Measurements from ENCODE around the gene TEX22.

Gene TEX22

GRCh38 chr14:105351920-105352851 lies 46.2 kb upstream of the TEX22 start:
- no peak overlapping the region for H3K4me2 ChIP-seq (ENCODE audit: low read length)

GRCh38 chr14:105353136-105353535 lies 45.2 kb upstream of the TEX22 start:
- Histone ChIP-seq H3K4me2 (ENCODE audit: low read length) (no peak overlapping the region), H4K5ac (ENCODE audit: low read length) (no peak overlapping the region), H3K23ac (ENCODE audit: low read length) (no peak overlapping the region), H3K56ac (ENCODE audit: low read length) (no peak overlapping the region), H3K4me3 (ENCODE audit: low read length) (no peak overlapping the region), H2BK120ac (ENCODE audit: low read depth, low read length) (no peak overlapping the region), H2AK5ac (ENCODE audit: low read length) (no peak overlapping the region), H4K8ac (ENCODE audit: low read depth, low read length) (no peak overlapping the region), H3K36me3 (ENCODE audit: control insufficient read depth, insufficient read depth, low read length) (no peaks in the 10 kb centered on the region), H3K27me3 (ENCODE audit: insufficient read depth, low read length, poor library complexity) (no peaks in the 10 kb centered on the region), H3K27ac (ENCODE audit: low read depth, low read length) (no peak overlapping the region), H2BK5ac (ENCODE audit: low read length) (no peak overlapping the region), H3K4me1 (ENCODE audit: control insufficient read depth, low read depth, low read length) (no peaks in the 10 kb centered on the region), H3K79me2 (ENCODE audit: control insufficient read depth, insufficient read depth, low read length) (no peaks in the 10 kb centered on the region), H3K79me1 (ENCODE audit: low read length) (no peaks in the 10 kb centered on the region), H3K18ac (ENCODE audit: low read length) (no peak overlapping the region), H2BK15ac (replicated peaks; ENCODE audit: low read depth) (no peak overlapping the region), H3K4ac (ENCODE audit: low read depth, low read length) (no peak overlapping the region), H3K9ac (ENCODE audit: low read length) (no peak overlapping the region)
- DNase-seq = no peak
- WGBS (ENCODE audit: extremely low coverage, insufficient coverage, low lambda C conversion rate) = no CpG with 5 or more reads among the region's 10 CpGs

More at GRCh38 chr14:105351920-105352851, 46.2 kb upstream of the TEX22 start:
- H3K79me1 ChIP-seq (ENCODE audit: low read length) = no peaks in the 10 kb centered on the region
- no peak overlapping the region for H3K4ac ChIP-seq (ENCODE audit: low read depth, low read length)
- no peak overlapping the region for H3K18ac ChIP-seq (ENCODE audit: low read length)
- WGBS (ENCODE audit: extremely low coverage, insufficient coverage, low lambda C conversion rate) = no CpG with 5 or more reads among the region's 26 CpGs
- H3K27ac ChIP-seq (ENCODE audit: low read depth, low read length) = no peak overlapping the region
- H3K27me3 ChIP-seq (ENCODE audit: insufficient read depth, low read length, poor library complexity) = no peaks in the 10 kb centered on the region
- H3K9ac ChIP-seq (ENCODE audit: low read length) = no peak overlapping the region
- no peaks in the 10 kb centered on the region for H3K4me1 ChIP-seq (ENCODE audit: control insufficient read depth, low read depth, low read length)
- H2AK5ac ChIP-seq (ENCODE audit: low read length) = no peak overlapping the region
- no peak overlapping the region for H2BK120ac ChIP-seq (ENCODE audit: low read depth, low read length)
- H3K23ac ChIP-seq (ENCODE audit: low read length) = no peak overlapping the region
- H3K36me3 ChIP-seq (ENCODE audit: control insufficient read depth, insufficient read depth, low read length) = no peaks in the 10 kb centered on the region
- no peak overlapping the region for H3K4me3 ChIP-seq (ENCODE audit: low read length)
- H4K8ac ChIP-seq (ENCODE audit: low read depth, low read length) = no peak overlapping the region
- no peak overlapping the region for H4K5ac ChIP-seq (ENCODE audit: low read length)
- H3K79me2 ChIP-seq (ENCODE audit: control insufficient read depth, insufficient read depth, low read length) = no peaks in the 10 kb centered on the region
- no peak overlapping the region for H2BK15ac ChIP-seq (replicated peaks; ENCODE audit: low read depth)
- H2BK5ac ChIP-seq (ENCODE audit: low read length) = no peak overlapping the region
- DNase-seq = peak; percentile 93
- H3K56ac ChIP-seq (ENCODE audit: low read length) = no peak overlapping the region

DNA sequence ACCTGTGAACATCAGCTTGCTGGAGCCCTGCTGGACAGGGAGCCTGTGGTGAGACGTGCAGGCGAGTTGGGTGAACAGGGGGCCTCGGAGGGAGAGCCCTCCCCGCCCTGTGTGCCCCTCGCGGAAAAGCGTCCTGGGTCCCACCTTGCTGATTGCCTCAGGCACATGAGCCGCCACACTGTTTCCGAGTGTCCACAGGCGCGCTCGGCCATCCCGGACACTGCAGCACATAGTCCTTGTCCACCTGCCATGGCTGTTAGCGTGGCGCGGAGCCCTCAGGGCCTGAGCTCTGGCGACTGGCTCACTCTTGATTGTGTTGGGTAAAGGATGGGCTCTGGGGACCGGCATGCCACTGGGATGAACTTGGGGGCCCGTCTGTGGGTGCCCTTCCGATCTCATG lies 43.8 kb upstream of the TEX22 start:
- Histone ChIP-seq H3K27me3 (ENCODE audit: insufficient read depth, low read length, poor library complexity) (no peaks in the 10 kb centered on the region), H3K27ac (ENCODE audit: low read depth, low read length) (no peak overlapping the region), H4K5ac (ENCODE audit: low read length) (no peak overlapping the region), H2AK5ac (ENCODE audit: low read length) (no peak overlapping the region), H3K36me3 (ENCODE audit: control insufficient read depth, insufficient read depth, low read length) (no peaks in the 10 kb centered on the region), H3K56ac (ENCODE audit: low read length) (no peak overlapping the region), H3K4me2 (ENCODE audit: low read length) (no peak overlapping the region), H2BK5ac (ENCODE audit: low read length) (no peak overlapping the region), H3K4me1 (ENCODE audit: control insufficient read depth, low read depth, low read length) (no peaks in the 10 kb centered on the region), H3K4ac (ENCODE audit: low read depth, low read length) (no peak overlapping the region), H4K8ac (ENCODE audit: low read depth, low read length) (no peak overlapping the region), H2BK120ac (ENCODE audit: low read depth, low read length) (no peak overlapping the region), H3K4me3 (ENCODE audit: low read length) (no peak overlapping the region), H3K18ac (ENCODE audit: low read length) (no peak overlapping the region), H3K9ac (ENCODE audit: low read length) (no peak overlapping the region), H3K79me1 (ENCODE audit: low read length) (no peaks in the 10 kb centered on the region), H3K79me2 (ENCODE audit: control insufficient read depth, insufficient read depth, low read length) (no peaks in the 10 kb centered on the region), H3K23ac (ENCODE audit: low read length) (no peak overlapping the region), H2BK15ac (replicated peaks; ENCODE audit: low read depth) (no peak overlapping the region)
- WGBS (ENCODE audit: extremely low coverage, insufficient coverage, low lambda C conversion rate) = no CpG with 5 or more reads among the region's 20 CpGs
- no peak for DNase-seq

DNA sequence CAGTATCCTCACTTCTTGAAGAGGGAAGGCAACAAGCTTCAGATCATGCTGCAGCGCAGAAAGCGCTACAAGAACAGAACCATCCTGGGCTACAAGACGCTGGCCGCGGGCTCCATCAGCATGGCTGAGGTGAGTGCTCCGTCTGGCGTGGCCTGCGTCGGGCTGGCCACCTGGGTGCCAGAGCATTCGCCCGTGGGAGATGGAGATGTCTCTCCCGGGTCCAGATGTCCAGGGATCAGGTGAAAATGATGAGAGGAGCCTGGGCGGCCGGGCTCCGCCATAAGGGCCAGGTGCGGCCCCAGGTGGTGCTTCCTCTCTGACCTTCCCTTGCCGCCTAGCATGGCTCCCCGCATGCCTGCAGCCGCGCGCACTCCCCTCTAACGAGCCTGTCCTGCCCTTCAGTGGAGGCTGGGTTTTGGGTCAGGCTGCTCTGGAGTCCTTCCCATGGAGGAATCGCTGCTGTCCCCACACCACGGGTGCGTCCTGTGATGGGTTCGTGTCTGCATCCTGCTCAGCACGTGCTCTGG lies 43.2 kb upstream of the TEX22 start:
- Histone ChIP-seq H4K5ac (ENCODE audit: low read length) (no peak overlapping the region), H2BK5ac (ENCODE audit: low read length) (no peak overlapping the region), H3K36me3 (ENCODE audit: control insufficient read depth, insufficient read depth, low read length) (no peaks in the 10 kb centered on the region), H2BK120ac (ENCODE audit: low read depth, low read length) (no peak overlapping the region), H3K18ac (ENCODE audit: low read length) (no peak overlapping the region), H2BK15ac (replicated peaks; ENCODE audit: low read depth) (no peak overlapping the region), H3K79me1 (ENCODE audit: low read length) (no peaks in the 10 kb centered on the region), H3K56ac (ENCODE audit: low read length) (no peak overlapping the region), H4K8ac (ENCODE audit: low read depth, low read length) (no peak overlapping the region), H3K9ac (ENCODE audit: low read length) (no peak overlapping the region), H3K27ac (ENCODE audit: low read depth, low read length) (no peak overlapping the region), H3K4ac (ENCODE audit: low read depth, low read length) (no peak overlapping the region), H3K4me1 (ENCODE audit: control insufficient read depth, low read depth, low read length) (no peaks in the 10 kb centered on the region), H2AK5ac (ENCODE audit: low read length) (no peak overlapping the region), H3K4me3 (ENCODE audit: low read length) (no peak overlapping the region), H3K79me2 (ENCODE audit: control insufficient read depth, insufficient read depth, low read length) (no peaks in the 10 kb centered on the region), H3K23ac (ENCODE audit: low read length) (no peak overlapping the region), H3K4me2 (ENCODE audit: low read length) (no peak overlapping the region), H3K27me3 (ENCODE audit: insufficient read depth, low read length, poor library complexity) (no peaks in the 10 kb centered on the region)
- DNase-seq = no peak
- no CpG with 5 or more reads among the region's 27 CpGs for WGBS (ENCODE audit: extremely low coverage, insufficient coverage, low lambda C conversion rate)

GRCh38 chr14:105355850-105356604 lies 42.3 kb upstream of the TEX22 start:
- H3K23ac ChIP-seq (ENCODE audit: low read length) = no peak overlapping the region
- no peak overlapping the region for H2BK15ac ChIP-seq (replicated peaks; ENCODE audit: low read depth)
- no peak overlapping the region for H4K8ac ChIP-seq (ENCODE audit: low read depth, low read length)
- H3K4me3 ChIP-seq (ENCODE audit: low read length) = no peak overlapping the region
- no peaks in the 10 kb centered on the region for H3K36me3 ChIP-seq (ENCODE audit: control insufficient read depth, insufficient read depth, low read length)
- no peak overlapping the region for H3K4me2 ChIP-seq (ENCODE audit: low read length)
- H3K4me1 ChIP-seq (ENCODE audit: control insufficient read depth, low read depth, low read length) = no peaks in the 10 kb centered on the region
- H3K9ac ChIP-seq (ENCODE audit: low read length) = no peak overlapping the region
- H2BK5ac ChIP-seq (ENCODE audit: low read length) = no peak overlapping the region
- no peak overlapping the region for H2BK120ac ChIP-seq (ENCODE audit: low read depth, low read length)
- no peak overlapping the region for H3K27ac ChIP-seq (ENCODE audit: low read depth, low read length)
- WGBS (ENCODE audit: extremely low coverage, insufficient coverage, low lambda C conversion rate) = no CpG with 5 or more reads among the region's 22 CpGs
- H2AK5ac ChIP-seq (ENCODE audit: low read length) = no peak overlapping the region
- H3K4ac ChIP-seq (ENCODE audit: low read depth, low read length) = no peak overlapping the region
- H3K56ac ChIP-seq (ENCODE audit: low read length) = no peak overlapping the region
- no peak overlapping the region for H3K18ac ChIP-seq (ENCODE audit: low read length)
- no peak overlapping the region for H4K5ac ChIP-seq (ENCODE audit: low read length)
- H3K79me1 ChIP-seq (ENCODE audit: low read length) = no peaks in the 10 kb centered on the region
- H3K79me2 ChIP-seq (ENCODE audit: control insufficient read depth, insufficient read depth, low read length) = no peaks in the 10 kb centered on the region
- DNase-seq = no peak
- H3K27me3 ChIP-seq (ENCODE audit: insufficient read depth, low read length, poor library complexity) = no peaks in the 10 kb centered on the region
